ENCODE measurements around the gene DSP.

The DSP gene

DNA sequence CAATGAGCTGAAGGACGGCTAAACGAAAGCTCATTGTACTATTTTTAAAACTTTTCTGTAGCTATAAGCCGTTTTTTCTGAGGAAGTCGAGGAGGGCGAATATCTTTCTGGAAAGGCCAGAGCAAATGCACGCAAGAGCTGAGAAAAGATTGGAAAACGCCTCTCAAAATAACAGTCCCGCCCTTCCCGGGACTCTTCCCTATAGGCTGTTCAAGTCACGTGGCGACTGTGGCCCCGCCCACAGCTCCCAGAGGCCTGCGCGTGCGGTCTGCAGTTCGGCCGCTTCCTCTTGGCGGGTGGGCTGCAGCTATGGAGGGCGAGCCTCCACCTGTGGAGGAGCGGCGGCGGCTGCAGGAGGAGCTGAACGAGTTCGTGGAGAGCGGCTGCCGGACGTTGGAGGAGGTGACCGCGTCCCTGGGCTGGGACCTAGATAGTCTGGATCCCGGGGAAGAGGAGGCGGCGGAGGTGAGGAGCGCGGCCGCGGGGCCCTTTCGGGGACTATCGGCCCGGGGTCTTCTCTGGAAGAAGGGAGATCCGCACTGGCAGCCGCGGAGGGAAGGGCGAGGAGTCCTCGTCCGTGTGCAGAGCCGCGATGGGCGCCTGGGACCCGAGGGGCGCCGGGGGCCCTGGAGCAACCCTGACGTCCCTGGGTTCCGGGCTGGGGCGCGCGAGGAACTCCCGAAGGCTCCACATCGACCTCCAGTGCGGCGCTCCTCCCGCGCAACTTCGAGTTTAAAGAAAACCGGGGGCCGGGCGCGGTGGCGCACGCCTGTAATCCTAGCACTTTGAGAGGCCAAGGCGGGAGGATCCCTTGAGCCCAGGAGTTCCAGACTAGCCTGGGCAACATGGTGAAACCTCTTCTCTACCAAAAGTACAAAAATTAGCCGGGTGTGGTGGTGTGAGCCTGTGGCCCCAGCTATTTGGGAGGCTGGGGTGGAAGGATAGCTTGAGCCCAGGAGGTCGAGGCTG is 48.8 kb downstream of the DSP start, which contains the start of gene SNRNP48:
TSS of gene SNRNP48 (plus strand) at position 250 of the 969 bp plus-strand sequence. CDS start at position 310, 60 bp downstream.
- peak; percentile 85 for DNase-seq (ENCODE audit: low spot score)
- peak within 1 kb of the TSS; percentile 78 for H3K27ac ChIP-seq
- POLR2A ChIA-PET (ENCODE audit: low non-redundant PET): no interaction called here
- CTCF ChIA-PET: interaction anchor here (0.8 kb wide), 1 partner anchor 186 kb away, joined by 3 read pairs; no protein-coding TSS in a partner anchor
- TF ChIP-seq, protein P1, sequence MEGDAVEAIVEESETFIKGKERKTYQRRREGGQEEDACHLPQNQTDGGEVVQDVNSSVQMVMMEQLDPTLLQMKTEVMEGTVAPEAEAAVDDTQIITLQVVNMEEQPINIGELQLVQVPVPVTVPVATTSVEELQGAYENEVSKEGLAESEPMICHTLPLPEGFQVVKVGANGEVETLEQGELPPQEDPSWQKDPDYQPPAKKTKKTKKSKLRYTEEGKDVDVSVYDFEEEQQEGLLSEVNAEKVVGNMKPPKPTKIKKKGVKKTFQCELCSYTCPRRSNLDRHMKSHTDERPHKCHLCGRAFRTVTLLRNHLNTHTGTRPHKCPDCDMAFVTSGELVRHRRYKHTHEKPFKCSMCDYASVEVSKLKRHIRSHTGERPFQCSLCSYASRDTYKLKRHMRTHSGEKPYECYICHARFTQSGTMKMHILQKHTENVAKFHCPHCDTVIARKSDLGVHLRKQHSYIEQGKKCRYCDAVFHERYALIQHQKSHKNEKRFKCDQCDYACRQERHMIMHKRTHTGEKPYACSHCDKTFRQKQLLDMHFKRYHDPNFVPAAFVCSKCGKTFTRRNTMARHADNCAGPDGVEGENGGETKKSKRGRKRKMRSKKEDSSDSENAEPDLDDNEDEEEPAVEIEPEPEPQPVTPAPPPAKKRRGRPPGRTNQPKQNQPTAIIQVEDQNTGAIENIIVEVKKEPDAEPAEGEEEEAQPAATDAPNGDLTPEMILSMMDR (conservative IDR thresholded peaks at IDR 0.05; ENCODE audit: low read depth): no peak

DNA sequence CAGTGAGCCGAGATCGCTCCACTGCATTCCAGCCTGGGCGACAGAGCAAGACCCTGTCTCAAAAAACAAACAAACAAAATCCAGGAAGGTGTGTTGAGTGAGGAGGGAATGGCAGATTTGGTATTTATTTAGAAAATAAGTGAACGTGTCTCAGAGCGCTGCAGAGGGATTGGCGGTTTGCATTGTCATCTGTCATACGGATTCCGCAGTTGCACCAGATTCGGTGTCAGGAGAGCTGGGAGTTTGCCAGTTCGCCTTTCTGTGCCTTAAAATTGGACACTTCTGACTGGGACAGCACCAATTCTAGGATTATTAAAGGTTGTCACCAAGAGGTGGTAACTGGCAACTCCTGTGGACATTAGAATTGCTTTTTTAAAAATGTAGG is 49.4 kb downstream of the DSP start:
- ChIA-PET CTCF (no interaction called here), POLR2A (ENCODE audit: low non-redundant PET) (no interaction called here)
- DNase-seq (ENCODE audit: low spot score): no peak
- TF ChIP-seq, protein P1 (conservative IDR thresholded peaks at IDR 0.05; ENCODE audit: low read depth): no peak
- peak overlapping the region; percentile 78 for H3K27ac ChIP-seq

DNA sequence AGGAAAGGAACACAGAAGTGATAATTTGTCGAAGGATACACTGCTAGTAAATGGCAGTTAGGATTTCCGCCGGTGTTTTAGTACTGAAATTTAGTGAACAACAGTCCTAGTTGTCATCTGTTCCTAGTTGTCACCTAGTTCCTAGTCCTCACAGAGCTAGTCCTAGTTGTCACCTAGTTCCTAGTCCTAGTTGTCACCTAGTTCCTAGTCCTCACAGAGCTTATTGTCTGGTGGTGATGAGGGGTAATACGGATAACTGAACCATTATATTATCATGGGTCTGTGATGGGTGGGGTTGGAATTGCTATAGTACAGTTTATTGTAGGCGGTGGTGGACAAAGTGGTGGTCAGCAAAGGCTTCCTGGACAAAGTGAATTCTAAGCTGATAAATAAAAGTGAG is 50.3 kb downstream of the DSP start:
- ChIA-PET CTCF (interaction anchor here (0.7 kb wide), 2 partner anchors 21 to 186 kb away, joined by 3 to 4 read pairs; no protein-coding TSS in a partner anchor), POLR2A (ENCODE audit: low non-redundant PET) (no interaction called here)
- TF ChIP-seq, protein P1 (conservative IDR thresholded peaks at IDR 0.05; ENCODE audit: low read depth): no peak
- DNase-seq (ENCODE audit: low spot score): no peak
- no peak overlapping the region for H3K27ac ChIP-seq

DNA sequence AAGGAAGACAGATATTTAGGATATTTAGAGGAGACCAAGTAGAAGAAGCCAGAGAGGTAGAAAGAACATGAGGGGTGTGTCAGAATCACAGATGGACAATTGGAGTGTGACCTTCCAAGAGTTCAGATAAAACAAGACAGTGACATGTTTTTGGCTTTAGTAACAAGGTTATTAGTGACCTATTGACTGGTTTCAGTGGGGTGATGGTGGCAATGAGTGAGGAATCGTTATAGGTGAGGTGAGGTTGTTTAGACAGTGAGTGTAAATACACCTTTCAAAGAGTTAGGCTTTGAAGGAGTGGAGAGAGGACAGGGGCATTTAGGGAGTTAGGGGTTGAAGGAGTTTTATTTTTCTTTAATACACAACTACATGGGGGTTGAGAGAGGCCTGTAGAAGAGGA is 51.8 kb downstream of the DSP start:
- ChIA-PET POLR2A (ENCODE audit: low non-redundant PET) (no interaction called here), CTCF (no interaction called here)
- H3K27ac ChIP-seq: no peak overlapping the region
- DNase-seq (ENCODE audit: low spot score): no peak
- TF ChIP-seq, protein P1 (conservative IDR thresholded peaks at IDR 0.05; ENCODE audit: low read depth): no peak

DNA sequence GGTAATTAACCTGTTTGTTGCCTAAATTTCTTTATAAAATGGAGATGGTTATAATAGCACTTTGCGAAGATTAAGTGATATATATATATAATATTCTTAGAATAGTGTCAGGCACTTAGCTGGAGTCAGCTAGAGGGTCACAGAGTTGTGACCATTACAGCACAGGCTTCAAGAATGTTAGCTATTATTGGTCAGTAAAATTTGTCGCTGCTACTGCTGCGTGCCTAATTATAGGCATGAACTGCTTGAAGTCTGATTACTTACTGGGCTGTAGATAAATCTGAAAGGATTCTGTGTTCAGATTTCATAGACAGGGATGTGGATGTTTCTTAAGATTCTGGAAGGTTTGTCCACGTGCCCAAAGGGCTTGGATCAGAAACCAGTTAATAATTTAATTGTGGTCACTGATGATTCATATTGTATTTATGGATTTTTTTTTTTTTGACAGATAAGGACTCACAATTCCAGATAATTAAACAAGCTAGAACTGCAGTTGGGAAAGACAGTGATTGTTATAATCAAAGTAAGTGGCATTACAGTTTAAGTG is 53.2 kb downstream of the DSP start:
- H3K27ac ChIP-seq: no peak overlapping the region
- CTCF ChIA-PET: no interaction called here
- TF ChIP-seq, protein P1 (conservative IDR thresholded peaks at IDR 0.05; ENCODE audit: low read depth): no peak
- no peak for DNase-seq (ENCODE audit: low spot score)
- POLR2A ChIA-PET (ENCODE audit: low non-redundant PET): no interaction called here

DNA sequence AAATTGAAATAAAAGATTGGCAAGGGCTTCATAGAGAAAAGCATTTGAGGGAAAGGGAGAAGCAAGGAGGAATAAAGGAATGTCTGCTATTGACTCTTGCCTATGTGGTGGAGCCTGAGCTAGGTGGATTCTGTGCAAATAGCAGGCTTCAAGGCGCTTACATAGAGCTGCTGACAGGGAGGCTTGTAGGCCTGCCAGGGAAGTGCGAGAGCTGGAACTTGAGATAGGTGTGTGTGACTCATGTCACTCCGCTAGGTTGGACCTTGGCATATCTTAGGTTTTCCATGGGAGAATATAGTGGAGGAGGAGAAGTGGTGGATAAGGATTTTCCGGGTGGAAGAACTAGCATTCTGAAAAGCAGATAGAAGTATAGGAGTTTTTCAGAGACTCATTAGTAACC is 62.5 kb downstream of the DSP start:
- TF ChIP-seq, protein P1 (conservative IDR thresholded peaks at IDR 0.05; ENCODE audit: low read depth): no peak
- H3K27ac ChIP-seq: no peak overlapping the region
- no peak for DNase-seq (ENCODE audit: low spot score)
- ChIA-PET POLR2A (ENCODE audit: low non-redundant PET) (no interaction called here), CTCF (interaction anchor here (0.7 kb wide), 1 partner anchor 214 kb away, joined by 3 read pairs; no protein-coding TSS in a partner anchor)

Measured in RWPE1 (cell line).